Prostate gland (tissue), 2 donors: ENCODE results near the gene VPS37B. TPM values are rescaled to one million over a fixed set of nuclear protein-coding genes. Genes with fewer than 3 reads are reported as not detected.
A peak's percentile ranks its signal among the peaks of the same experiment; 100 is the strongest.

Source experiments
- DNase-seq: peaks from one replicate; pipeline ENCODE4 v3.0.0-alpha.2; 2019; ENCODE audit warnings: low spot score
- H3K27ac ChIP-seq, 2 donors: fragments of 200-600 bp; sonication (generic); 2 replicates each; pipeline ENCODE4 v1.5.1; 2017 to 2019
- H3K27me3 ChIP-seq: fragments of 200-600 bp; sonication (generic); replicated peaks from 2 replicates; pipeline ENCODE4 v1.5.1; 2019; ENCODE audit not compliant: insufficient read depth
- H3K36me3 ChIP-seq, 2 donors: fragments of 200-600 bp; sonication (generic); 1 replicate in 1 of 2; 2 replicates in 1 of 2; pipeline versions ENCODE4 v1.5.1 to v1.8.1; 2017 to 2019
- H3K4me1 ChIP-seq: fragments of 200-600 bp; sonication (generic); replicated peaks from 2 replicates; pipeline ENCODE4 v1.5.1; 2019
- H3K4me3 ChIP-seq, 2 donors: fragments of 200-600 bp; sonication (generic); 2 replicates each; pipeline ENCODE4 v1.5.1; 2017 to 2019
- H3K9me3 ChIP-seq: fragments of 200-600 bp; sonication (generic); 2 replicates; pipeline ENCODE4 v1.5.1; 2017
- CTCF ChIP-seq, 4 experiments: fragments of 200-600 bp in 2 of 4; fragments of 450-650 bp in 2 of 4; sonication (generic) in 2 of 4; IDR thresholded peaks; 1 replicate in 3 of 4; 2 replicates in 1 of 4; pipeline ENCODE4 v1.5.1; 2016 to 2019; ENCODE audit warnings: antibody characterized with exemption in 4 of 4, mild to moderate bottlenecking in 2 of 4, moderate library complexity in 2 of 4
- POLR2A ChIP-seq: fragments of 450-650 bp; IDR thresholded peaks from one replicate; pipeline ENCODE4 v1.6.1; 2016; ENCODE audit warnings: antibody characterized with exemption, mild to moderate bottlenecking
- POLR2AphosphoS5 ChIP-seq: sonication (generic); formaldehyde crosslinking; IDR thresholded peaks from one replicate; pipeline ENCODE4 v1.6.1; 2017; ENCODE audit warnings: antibody characterized with exemption
- WGBS: methylation state at CpG from one replicate; pipeline ENCODE4 v1.1.5; 2018; 5-methylcytosine and 5-hydroxymethylcytosine counted together
- intact Hi-C: fragments of 100-400 bp; cut with DNase I; formaldehyde crosslinking; loops from one replicate; pipeline ENCODE4 v1.14.2; 2022
- total RNA-seq, 2 donors: library from RNA; depleted of rRNA; stranded (reverse); fragments of >200 nt; gene quantifications; one replicate each; pipeline ENCODE4 v1.1.0, GENCODE V29; 2016

The VPS37B gene
- total RNA-seq, 2 donors from 2014 or later, result 37.6 to 67.7 TPM

DNA sequence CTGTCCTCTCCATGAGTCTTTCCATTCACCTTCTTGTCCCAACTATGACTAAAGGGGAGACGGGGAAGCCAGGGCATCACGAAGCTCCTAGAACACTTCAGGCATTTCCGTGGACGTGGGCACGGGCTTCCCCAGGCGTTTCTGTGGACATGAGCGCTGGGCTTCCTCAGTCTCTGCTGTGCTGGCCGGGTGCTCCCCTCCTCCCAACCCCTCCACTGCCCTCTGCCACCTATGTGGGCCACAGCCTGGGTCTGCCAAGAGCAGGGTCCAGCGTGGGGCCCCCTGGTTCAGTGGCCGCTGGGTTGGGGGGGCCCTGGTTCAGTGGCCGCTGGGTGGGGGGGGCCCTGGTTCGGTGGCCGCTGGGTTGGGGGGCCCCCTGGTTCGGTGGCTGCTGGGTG lies 45.9 kb downstream of the VPS37B start:
- H3K27ac ChIP-seq, result peak overlapping the region in 1 of 2 donors; percentile 30

GRCh38 chr12:122849352-122850047 lies 46.4 kb downstream of the VPS37B start:
- Histone ChIP-seq H3K9me3 (no peaks in the 10 kb centered on the region), H3K4me3 (no peak overlapping the region), H3K27me3 (no peaks in the 10 kb centered on the region), H3K36me3 (no peaks in the 10 kb centered on the region), H3K27ac (peak overlapping the region in 1 of 2 donors; percentile 30), H3K4me1 (no peaks in the 10 kb centered on the region)
- WGBS, result 56% methylated on average over 23 of the region's 26 CpGs
- DNase-seq, result no peak
- intact Hi-C loops, result no loop called here
- no peak for TF ChIP-seq CTCF (IDR thresholded peaks at IDR 0.05)
- no peak for TF ChIP-seq POLR2A
- peak; percentile 23 for TF ChIP-seq POLR2AphosphoS5

More for the DNA sequence above, 45.9 kb downstream of the VPS37B start:
- H3K36me3 ChIP-seq, result no peaks in the 10 kb centered on the region
- no peaks in the 10 kb centered on the region for H3K27me3 ChIP-seq
- no peak overlapping the region for H3K4me3 ChIP-seq
- intact Hi-C loops, result no loop called here
- 92% methylated on average over 10 of the region's 14 CpGs for WGBS
- no peaks in the 10 kb centered on the region for H3K9me3 ChIP-seq
- H3K4me1 ChIP-seq, result no peaks in the 10 kb centered on the region
- no peak for DNase-seq
- TF ChIP-seq POLR2A, result no peak
- no peak for TF ChIP-seq CTCF (IDR thresholded peaks at IDR 0.05)
- no peak for TF ChIP-seq POLR2AphosphoS5

DNA sequence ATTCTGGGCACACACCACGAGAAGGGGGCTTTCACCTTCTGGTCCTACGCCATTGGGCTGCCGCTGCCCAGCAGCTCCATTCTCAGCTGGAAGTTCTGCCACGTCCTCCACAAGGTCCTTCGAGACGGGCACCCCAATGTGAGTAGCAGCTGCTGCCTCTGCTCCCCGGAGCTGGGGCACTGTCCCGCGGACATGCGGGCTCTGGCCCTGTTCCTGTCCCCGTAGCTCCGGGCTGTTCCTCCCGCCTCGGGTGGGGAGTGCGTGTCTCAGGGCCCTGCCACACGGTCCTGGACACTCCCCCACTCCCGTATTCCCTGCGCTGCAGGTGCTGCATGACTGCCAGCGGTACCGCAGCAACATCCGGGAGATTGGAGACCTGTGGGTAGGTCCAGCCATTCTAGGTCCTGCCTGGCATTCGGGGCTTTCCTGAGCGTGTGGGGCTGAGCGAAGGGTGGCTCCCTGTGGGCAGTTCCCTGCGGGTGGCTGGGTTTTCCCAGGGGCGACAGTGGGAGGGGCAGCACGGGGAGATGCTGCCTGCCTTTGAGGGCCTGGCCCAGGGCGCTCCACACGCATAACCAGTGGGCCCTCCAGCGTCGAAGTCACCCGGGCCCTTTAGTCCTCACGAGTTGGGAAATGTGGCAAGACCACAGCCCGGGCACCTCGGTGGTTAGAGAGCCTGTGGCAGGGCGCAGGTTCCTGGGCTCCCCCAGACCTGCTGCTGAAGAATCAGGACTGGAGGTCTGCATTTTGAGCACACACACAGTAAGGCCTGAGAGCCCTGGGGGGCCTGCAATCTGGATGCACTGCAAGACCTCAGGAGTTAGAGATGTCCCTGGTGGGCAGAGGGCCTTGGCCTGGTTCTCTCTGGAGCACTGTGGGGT lies 47.2 kb downstream of the VPS37B start:
- no peak for DNase-seq
- Histone ChIP-seq H3K27me3 (no peaks in the 10 kb centered on the region), H3K27ac (no peak overlapping the region), H3K9me3 (no peaks in the 10 kb centered on the region), H3K4me3 (no peak overlapping the region), H3K4me1 (no peaks in the 10 kb centered on the region), H3K36me3 (no peaks in the 10 kb centered on the region)
- WGBS, result 89% methylated on average over 19 of the region's 36 CpGs
- TF ChIP-seq CTCF (IDR thresholded peaks at IDR 0.05), result no peak
- no peak for TF ChIP-seq POLR2AphosphoS5
- TF ChIP-seq POLR2A, result no peak
- intact Hi-C loops, result no loop called here

DNA sequence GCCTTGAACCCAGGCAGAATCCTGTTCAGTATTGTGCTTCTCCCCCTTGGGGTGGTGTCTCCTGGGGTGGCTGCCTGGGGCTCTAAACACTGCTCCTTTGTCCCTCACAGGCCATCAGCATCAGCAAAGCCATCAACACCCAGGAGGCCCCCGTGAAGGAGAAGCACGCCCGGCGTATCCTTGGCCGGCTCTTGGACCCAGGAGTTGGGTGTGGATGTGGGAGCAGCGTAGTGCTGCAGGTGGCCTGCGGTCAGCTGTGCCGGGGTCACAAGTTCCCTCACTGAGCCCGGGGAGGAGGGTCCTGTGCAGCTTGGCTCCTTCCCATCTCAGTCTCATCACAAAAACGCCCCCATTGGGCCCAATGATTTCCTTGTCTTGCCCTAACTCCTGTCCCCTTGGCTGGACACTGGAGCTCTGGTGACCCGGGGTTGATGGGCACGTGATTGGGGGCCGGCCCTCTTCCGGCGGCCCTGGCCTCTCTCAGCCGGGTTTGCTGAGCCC lies 48.0 kb downstream of the VPS37B start:
- no peak overlapping the region for H3K4me3 ChIP-seq
- H3K36me3 ChIP-seq, result no peaks in the 10 kb centered on the region
- H3K4me1 ChIP-seq, result no peaks in the 10 kb centered on the region
- WGBS, result 93% methylated on average over 16 of the region's 16 CpGs
- H3K27ac ChIP-seq, result no peak overlapping the region
- intact Hi-C loops, result no loop called here
- no peaks in the 10 kb centered on the region for H3K9me3 ChIP-seq
- TF ChIP-seq CTCF (IDR thresholded peaks at IDR 0.05) (no peak), POLR2AphosphoS5 (no peak)
- no peaks in the 10 kb centered on the region for H3K27me3 ChIP-seq
- no peak for DNase-seq
